Measurements from ENCODE around the gene NDOR1. TPM values are rescaled to one million over a fixed set of nuclear protein-coding genes. Genes with fewer than 3 reads are reported as not detected.

The NDOR1 gene
- total and polyA plus RNA-seq, 2 of the 8 experiments (the other 6 are each of a cell fraction or from before 2014, with no cell fraction given), result 25.7 to 32.3 TPM

DNA sequence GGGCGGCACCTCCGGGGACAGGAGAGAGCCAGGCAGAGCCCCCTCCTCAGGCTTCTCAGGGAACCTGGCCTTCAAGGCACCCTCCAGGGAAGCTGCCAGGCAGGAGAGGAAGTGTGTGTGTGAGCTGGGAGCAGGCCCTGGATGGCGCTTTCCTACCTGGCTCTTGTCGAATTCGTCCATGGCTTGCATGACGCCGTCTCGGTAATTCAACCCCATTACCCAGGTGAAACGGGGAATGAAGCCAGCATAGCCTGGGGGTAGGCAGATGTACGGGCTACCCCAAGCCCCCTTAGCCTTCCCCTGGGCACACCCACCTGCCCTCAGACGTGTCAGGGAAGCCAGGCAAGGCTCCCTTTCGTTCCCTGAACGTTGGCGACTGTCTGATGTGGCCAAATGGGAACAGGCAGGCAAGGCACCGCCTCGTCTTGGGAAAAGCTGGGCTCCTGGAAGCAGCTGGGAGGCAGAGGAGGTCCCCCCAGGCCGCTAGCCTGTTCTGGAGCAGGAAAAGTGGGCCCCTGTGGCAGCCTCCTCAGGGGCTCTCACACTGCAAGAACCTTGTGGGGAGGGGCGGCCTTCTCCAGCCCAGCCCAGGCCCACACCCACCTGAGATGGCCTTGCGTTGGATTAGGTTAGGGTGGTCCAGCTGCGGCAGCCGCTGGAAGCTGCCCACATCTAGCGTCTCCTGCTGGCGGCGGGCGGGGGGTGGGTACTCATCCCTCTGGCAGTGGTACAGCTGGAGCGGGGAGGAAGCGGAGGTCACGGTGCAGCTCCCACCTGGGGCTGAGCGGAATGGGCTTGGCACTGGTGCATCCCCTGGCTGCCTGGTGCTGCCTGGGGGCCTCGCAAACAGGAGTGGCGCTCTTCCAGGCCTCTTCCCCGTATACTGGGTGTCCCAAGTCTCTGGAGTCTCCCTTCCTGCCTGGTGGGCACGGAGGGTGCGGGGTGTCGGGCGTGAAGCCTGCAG lies 39.3 kb downstream of the NDOR1 start:
- Histone ChIP-seq H3K4me1 (replicated peaks in 1 of 4; ENCODE audit: control insufficient read depth in 3 of 4, insufficient read depth in 4 of 4, low read length in 3 of 4) (peaks cover 0 to 20% (median 11%) of the 10 kb centered on the region in 4 experiments; a peak in 5 of 7 replicates), H3K79me1 (ENCODE audit: low read depth, low read length) (peaks cover 5% of the 10 kb centered on the region), H3K27me3 (replicated peaks in 1 of 4; ENCODE audit: control insufficient read depth in 3 of 4, extremely low read depth in 1 of 4, insufficient read depth in 3 of 4, low read length in 3 of 4) (no peaks in the 10 kb centered on the region; a peak in 2 of 7 replicates), H3K18ac (ENCODE audit: extremely low read depth, low read length) (peak overlapping the region; percentile 48; the same call in 1 of the 2 replicates), H2BK12ac (ENCODE audit: low read depth, low read length) (no peak overlapping the region), H3K9ac (replicated peaks in 1 of 4; ENCODE audit: extremely low read depth in 1 of 4, low read depth in 3 of 4, low read length in 3 of 4) (no peak overlapping the region), H3K36me3 (ENCODE audit: control insufficient read depth in 2 of 4, insufficient read depth in 4 of 4, low read length in 3 of 4) (peaks cover 6 to 18% (median 15%) of the 10 kb centered on the region in 4 experiments; a peak in 7 of 8 replicates), H4K8ac (ENCODE audit: extremely low read depth, insufficient read depth, low read length) (peak overlapping the region; percentile 76), H2BK5ac (ENCODE audit: low read depth, low read length) (peak overlapping the region; percentile 71; the same call in 1 of the 2 replicates), H3K79me2 (ENCODE audit: control insufficient read depth in 1 of 2, insufficient read depth in 2 of 2, low read length in 2 of 2) (peaks cover 0 to 13% of the 10 kb centered on the region in 2 experiments; a peak in 2 of 4 replicates), H4K5ac (ENCODE audit: insufficient read length, low read depth, low read length) (no peak overlapping the region), H4K91ac (replicated peaks; ENCODE audit: insufficient read length, low read length) (no peak overlapping the region), H3K14ac (ENCODE audit: insufficient read length) (no peak overlapping the region), H3K56ac (replicated peaks; ENCODE audit: insufficient read length, low read depth, low read length) (no peak overlapping the region), H2AK5ac (ENCODE audit: low read depth, low read length) (no peak overlapping the region), H3K4me3 (ENCODE audit: extremely low read depth in 1 of 4, insufficient read depth in 2 of 4, low read depth in 3 of 4, low read length in 4 of 4) (no peak overlapping the region), H3K27ac (ENCODE audit: low read depth, low read length) (no peak overlapping the region), H2BK120ac (replicated peaks; ENCODE audit: low read depth, low read length) (no peak overlapping the region), H3K4ac (replicated peaks; ENCODE audit: insufficient read length, low read depth, low read length) (no peak overlapping the region), H2AFZ (ENCODE audit: low read length) (no peak overlapping the region), H3K4me2 (ENCODE audit: insufficient read depth in 1 of 2, low read depth in 2 of 2, low read length in 2 of 2) (peak overlapping the region; percentile 14 to 15; a peak in 1 of 4 replicates), H3K9me3 (ENCODE audit: insufficient read depth in 2 of 2, low read depth in 1 of 2, low read length in 1 of 2) (no peaks in the 10 kb centered on the region), H4K20me1 (replicated peaks in 1 of 2; ENCODE audit: control insufficient read depth in 1 of 2, insufficient read depth in 2 of 2, low read length in 2 of 2) (peaks cover 15 to 17% of the 10 kb centered on the region in 2 experiments), H2BK15ac (ENCODE audit: low read length) (peak overlapping the region; percentile 40; the same call in 1 of the 2 replicates), H3K23me2 (ENCODE audit: low read depth, low read length) (peaks cover 5% of the 10 kb centered on the region; the same call in 1 of the 2 replicates), H2BK20ac (ENCODE audit: low read length) (no peak overlapping the region), H3K23ac (ENCODE audit: insufficient read length) (no peak overlapping the region)
- FAIRE-seq (no peak), DNase-seq (ENCODE audit: low read depth in 1 of 2, low spot score in 2 of 2) (no peak)
- TF ChIP-seq, protein P1, sequence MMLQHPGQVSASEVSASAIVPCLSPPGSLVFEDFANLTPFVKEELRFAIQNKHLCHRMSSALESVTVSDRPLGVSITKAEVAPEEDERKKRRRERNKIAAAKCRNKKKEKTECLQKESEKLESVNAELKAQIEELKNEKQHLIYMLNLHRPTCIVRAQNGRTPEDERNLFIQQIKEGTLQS (IDR thresholded peaks at IDR 0.05; ENCODE audit: insufficient read depth, low read depth, low read length), result no peak
- TF ChIP-seq, protein P2, sequence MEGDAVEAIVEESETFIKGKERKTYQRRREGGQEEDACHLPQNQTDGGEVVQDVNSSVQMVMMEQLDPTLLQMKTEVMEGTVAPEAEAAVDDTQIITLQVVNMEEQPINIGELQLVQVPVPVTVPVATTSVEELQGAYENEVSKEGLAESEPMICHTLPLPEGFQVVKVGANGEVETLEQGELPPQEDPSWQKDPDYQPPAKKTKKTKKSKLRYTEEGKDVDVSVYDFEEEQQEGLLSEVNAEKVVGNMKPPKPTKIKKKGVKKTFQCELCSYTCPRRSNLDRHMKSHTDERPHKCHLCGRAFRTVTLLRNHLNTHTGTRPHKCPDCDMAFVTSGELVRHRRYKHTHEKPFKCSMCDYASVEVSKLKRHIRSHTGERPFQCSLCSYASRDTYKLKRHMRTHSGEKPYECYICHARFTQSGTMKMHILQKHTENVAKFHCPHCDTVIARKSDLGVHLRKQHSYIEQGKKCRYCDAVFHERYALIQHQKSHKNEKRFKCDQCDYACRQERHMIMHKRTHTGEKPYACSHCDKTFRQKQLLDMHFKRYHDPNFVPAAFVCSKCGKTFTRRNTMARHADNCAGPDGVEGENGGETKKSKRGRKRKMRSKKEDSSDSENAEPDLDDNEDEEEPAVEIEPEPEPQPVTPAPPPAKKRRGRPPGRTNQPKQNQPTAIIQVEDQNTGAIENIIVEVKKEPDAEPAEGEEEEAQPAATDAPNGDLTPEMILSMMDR (IDR thresholded peaks at IDR 0.05; ENCODE audit: control extremely low read depth in 1 of 3, insufficient read depth in 1 of 3, low read depth in 1 of 3, low read length in 3 of 3), result peak in 1 of 3 experiments; percentile 21; a peak in 1 of 4 replicates
- 74% methylated on average over 32 of the region's 36 CpGs; no CpG with 5 or more reads in 1 of the 2 experiments for WGBS, 2 experiments (ENCODE audit: extremely low coverage in 1 of 2, insufficient coverage in 1 of 2, insufficient read length in 1 of 2, insufficient replicate concordance in 2 of 2, low coverage in 1 of 2, low lambda C conversion rate in 2 of 2, missing lambda C conversion rate in 1 of 2)
- CTCF ChIA-PET (ENCODE audit: partially characterized antibody), result interaction anchor here (0.6 to 3.3 kb wide), 11 partner anchors 7 to 78 kb away, joined by 3 to 26 read pairs (median 4); partner anchors contain the start of genes CYSRT1 and NELFB
- POLR2A ChIA-PET (ENCODE audit: partially characterized antibody), result interaction anchor here (0.8 to 69.9 kb wide), 9 partner anchors 10 to 384 kb away, joined by 3 to 1462 read pairs (median 5); partner anchors contain the start of genes CYSRT1, NDOR1, NELFB and NPDC1

Data from H1 (cell line).